GM23248 (cell line): Measurements from ENCODE around the gene ST8SIA6. TPM values are rescaled to one million over a fixed set of nuclear protein-coding genes. Genes with fewer than 3 reads are reported as not detected.

ENCODE experiments used
- DNase-seq: peaks from one replicate; pipeline ENCODE4 v3.0.0-alpha.2; 2015
- H2AFZ ChIP-seq: fragments of 200-600 bp; sonication (generic); 2 replicates; pipeline ENCODE4 v1.6.1; 2016; ENCODE audit warnings: antibody characterized with exemption
- H3F3A ChIP-seq: fragments of 200-600 bp; sonication (generic); 2 replicates; pipeline ENCODE4 v1.6.1; 2016; ENCODE audit warnings: mild to moderate bottlenecking, antibody characterized with exemption, mixed run types; ENCODE audit not compliant: insufficient read depth
- H3K27ac ChIP-seq: fragments of 200-600 bp; sonication (generic); 2 replicates; pipeline ENCODE4 v1.5.1; 2016; ENCODE audit warnings: mild to moderate bottlenecking
- H3K27me3 ChIP-seq: fragments of 200-600 bp; sonication (generic); replicated peaks from 2 replicates; pipeline ENCODE4 v1.6.1; 2016; ENCODE audit warnings: mild to moderate bottlenecking; ENCODE audit not compliant: insufficient read depth
- H3K36me3 ChIP-seq: fragments of 200-600 bp; sonication (generic); 2 replicates; pipeline ENCODE4 v1.6.1; 2016; ENCODE audit warnings: low read depth, mild to moderate bottlenecking
- H3K4me1 ChIP-seq: fragments of 200-600 bp; sonication (generic); 2 replicates; pipeline ENCODE4 v1.6.1; 2016; ENCODE audit warnings: mild to moderate bottlenecking; ENCODE audit not compliant: insufficient read depth
- H3K4me2 ChIP-seq: fragments of 200-600 bp; sonication (generic); one replicate; pipeline ENCODE4 v1.6.1; 2016; ENCODE audit warnings: mild to moderate bottlenecking; ENCODE audit not compliant: unreplicated experiment
- H3K4me3 ChIP-seq: fragments of 200-600 bp; sonication (generic); 2 replicates; pipeline ENCODE4 v1.5.1; 2016; ENCODE audit warnings: mild to moderate bottlenecking
- H3K79me2 ChIP-seq: fragments of 200-600 bp; sonication (generic); 2 replicates; pipeline ENCODE4 v1.6.1; 2016; ENCODE audit warnings: mild to moderate bottlenecking; ENCODE audit not compliant: insufficient read depth
- H3K9ac ChIP-seq: fragments of 200-600 bp; sonication (generic); 2 replicates; pipeline ENCODE4 v1.6.1; 2016; ENCODE audit warnings: mild to moderate bottlenecking
- H3K9me2 ChIP-seq: fragments of 200-600 bp; sonication (generic); 2 replicates; pipeline ENCODE4 v1.6.1; 2016; ENCODE audit warnings: mixed run types, mild to moderate bottlenecking, moderate library complexity; ENCODE audit not compliant: insufficient read depth
- H3K9me3 ChIP-seq: fragments of 200-600 bp; sonication (generic); one replicate; pipeline ENCODE4 v1.6.1; 2017; ENCODE audit warnings: low read depth
- H4K20me1 ChIP-seq: fragments of 200-600 bp; sonication (generic); 2 replicates; pipeline ENCODE4 v1.6.0; 2016; ENCODE audit not compliant: insufficient read depth
- EZH2 ChIP-seq: fragments of 200-600 bp; sonication (generic); IDR thresholded peaks from 2 replicates; pipeline ENCODE4 v1.6.1; 2018; ENCODE audit warnings: antibody characterized with exemption, mild to moderate bottlenecking; ENCODE audit not compliant: insufficient read depth, poor library complexity, severe bottlenecking
- EZH2phosphoT487 ChIP-seq: fragments of 200-600 bp; sonication (generic); IDR thresholded peaks from 2 replicates; pipeline ENCODE4 v1.6.1; 2018; ENCODE audit warnings: antibody characterized with exemption, moderate library complexity, mild to moderate bottlenecking, low read depth; ENCODE audit not compliant: insufficient read depth
- WGBS, 2 experiments: methylation state at CpG; one replicate each; pipeline ENCODE4 v1.1.6; 2015 to 2017; ENCODE audit warnings: low lambda C conversion rate in 2 of 2, low coverage in 1 of 2; ENCODE audit errors: missing lambda C conversion rate in 2 of 2; 5-methylcytosine and 5-hydroxymethylcytosine counted together
- in situ Hi-C: fragments of 300-500 bp; cut with MboI; formaldehyde crosslinking; loops from 2 replicates; pipeline ENCODE4 v1.15.0; 2020
- polyA plus RNA-seq: library from polyadenylated mRNA; unstranded; fragments of >200 nt; fragmentation: Nextera tagmentation; extraction: Ambion mirVana; gene quantifications from 2 replicates; pipeline ENCODE4 v1.2.1, GENCODE V29; 2016
- total RNA-seq: library from RNA; depleted of rRNA; stranded (reverse); fragments of >200 nt; shearing (Covaris generic); gene quantifications from 2 replicates; pipeline ENCODE4 v1.2.3, GENCODE V29; 2014

Gene ST8SIA6
- total and polyA plus RNA-seq, 2 experiments from 2014 or later = not detected

DNA sequence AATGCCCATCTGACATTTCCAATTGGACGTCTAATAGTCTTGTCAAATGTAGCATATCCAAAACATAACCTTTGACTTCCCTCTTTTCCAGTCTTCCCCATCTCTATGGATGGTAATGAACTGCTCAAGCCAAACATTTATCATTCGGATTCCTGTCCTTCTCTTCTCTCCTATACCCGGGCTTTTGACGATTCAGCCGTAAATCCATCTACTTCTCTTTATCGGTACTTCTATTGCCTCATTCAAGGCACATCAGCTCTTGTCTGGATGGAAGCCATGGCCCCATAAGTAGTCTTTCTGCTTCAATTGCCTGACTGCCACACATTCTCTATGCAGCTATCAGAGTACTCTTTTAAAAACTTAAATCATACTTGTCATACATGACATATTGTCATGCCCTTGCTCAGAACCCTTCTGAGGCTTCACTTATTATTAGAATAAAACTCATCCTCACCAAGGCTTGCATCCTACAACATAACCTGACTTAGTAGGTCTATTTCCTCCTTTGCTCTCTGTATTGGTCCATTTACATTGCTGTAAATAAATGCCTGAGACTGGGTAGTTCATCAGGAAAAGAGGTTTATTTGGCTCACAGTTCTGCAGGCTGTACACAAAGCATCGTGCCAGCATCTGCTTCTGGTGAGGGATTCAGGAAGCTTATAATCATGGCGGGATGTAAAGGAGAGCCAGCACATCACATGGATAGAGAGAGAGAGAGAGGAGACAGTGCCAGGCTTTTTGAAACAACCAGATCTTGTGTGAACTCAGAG is 37.8 kb downstream of the ST8SIA6 start:
- no peak overlapping the region for H3K4me3 ChIP-seq
- H3K36me3 ChIP-seq = no peaks in the 10 kb centered on the region
- no peaks in the 10 kb centered on the region for H3K9me3 ChIP-seq
- H3K4me2 ChIP-seq = no peak overlapping the region
- H3K27me3 ChIP-seq = peaks cover 21% of the 10 kb centered on the region; the same call in 1 of the 2 replicates
- in situ Hi-C loops = no loop called here
- H3K9ac ChIP-seq = no peak overlapping the region
- 59 to 64% methylated on average over 8 of the region's 8 CpGs for WGBS, 2 experiments
- no peak overlapping the region for H2AFZ ChIP-seq
- H4K20me1 ChIP-seq = no peaks in the 10 kb centered on the region
- H3K9me2 ChIP-seq = no peaks in the 10 kb centered on the region
- no peaks in the 10 kb centered on the region for H3F3A ChIP-seq
- DNase-seq = no peak
- no peaks in the 10 kb centered on the region for H3K4me1 ChIP-seq
- H3K27ac ChIP-seq = no peak overlapping the region
- no peak for TF ChIP-seq EZH2
- TF ChIP-seq EZH2phosphoT487 = no peak
- no peaks in the 10 kb centered on the region for H3K79me2 ChIP-seq

DNA sequence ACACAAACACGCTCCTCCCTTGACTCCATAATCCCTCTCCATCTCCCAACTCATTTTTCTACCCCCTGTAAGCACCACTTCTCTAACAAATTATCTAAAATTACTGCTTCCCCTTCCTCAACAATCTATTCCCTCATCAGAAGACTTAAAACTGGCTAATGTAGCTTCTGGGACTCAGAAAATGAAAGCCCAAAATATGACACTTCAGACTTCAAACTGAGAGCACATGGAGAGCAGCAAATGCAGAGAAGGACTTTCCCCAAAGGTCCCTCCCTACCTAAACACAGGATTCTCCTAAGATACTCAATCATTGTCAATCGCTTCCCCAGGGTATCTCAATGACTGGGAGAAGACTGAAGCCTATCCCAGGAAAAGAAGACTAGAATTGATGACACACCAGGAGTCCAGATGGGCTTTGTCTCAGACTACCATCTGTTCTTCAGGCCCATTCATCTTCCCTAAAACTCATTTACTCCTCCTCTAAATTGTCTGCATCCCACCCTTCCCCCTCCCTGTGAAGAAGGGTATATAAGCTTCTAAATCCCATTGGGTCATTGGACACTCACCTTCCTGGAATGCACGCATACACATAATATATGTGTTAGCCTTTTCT is 39.2 kb downstream of the ST8SIA6 start:
- no peaks in the 10 kb centered on the region for H3K79me2 ChIP-seq
- no peak overlapping the region for H3K4me3 ChIP-seq
- H3K27me3 ChIP-seq = peaks cover 19% of the 10 kb centered on the region; the same call in 1 of the 2 replicates
- H3K9ac ChIP-seq = no peak overlapping the region
- no peaks in the 10 kb centered on the region for H3K9me2 ChIP-seq
- H3F3A ChIP-seq = no peaks in the 10 kb centered on the region
- no peak overlapping the region for H3K27ac ChIP-seq
- H3K4me1 ChIP-seq = no peaks in the 10 kb centered on the region
- no peak for TF ChIP-seq EZH2
- TF ChIP-seq EZH2phosphoT487 = no peak
- no peaks in the 10 kb centered on the region for H3K9me3 ChIP-seq
- 24 to 34% methylated on average over 3 of the region's 3 CpGs for WGBS, 2 experiments
- H2AFZ ChIP-seq = no peak overlapping the region
- H3K4me2 ChIP-seq = no peak overlapping the region
- no peaks in the 10 kb centered on the region for H3K36me3 ChIP-seq
- in situ Hi-C loops = no loop called here
- DNase-seq = no peak
- no peaks in the 10 kb centered on the region for H4K20me1 ChIP-seq

DNA sequence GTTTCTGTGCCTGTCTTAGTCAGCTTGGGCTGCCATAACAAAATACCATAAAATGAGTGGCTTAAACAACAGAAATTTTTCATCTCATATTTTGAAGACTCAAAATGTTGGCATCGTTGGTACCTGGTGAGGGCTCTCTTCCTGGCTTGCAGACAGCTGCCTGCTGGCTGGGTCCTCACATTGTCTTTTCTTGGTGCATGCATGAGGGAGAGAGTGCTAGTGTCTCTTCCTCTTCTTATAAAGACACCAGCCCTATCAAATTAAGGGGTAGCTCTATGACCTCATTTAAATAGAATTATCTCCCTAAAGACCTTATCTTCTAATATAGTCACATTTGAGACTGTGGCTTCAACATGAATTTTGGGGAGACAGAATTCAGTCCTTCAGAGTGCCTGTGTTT is 39.9 kb downstream of the ST8SIA6 start:
- no peaks in the 10 kb centered on the region for H3K36me3 ChIP-seq
- no peak overlapping the region for H3K9ac ChIP-seq
- in situ Hi-C loops = no loop called here
- H3K9me2 ChIP-seq = no peaks in the 10 kb centered on the region
- H3K4me2 ChIP-seq = no peak overlapping the region
- H3K27me3 ChIP-seq = peaks cover 19% of the 10 kb centered on the region; the same call in 1 of the 2 replicates
- H3K27ac ChIP-seq = no peak overlapping the region
- H3K9me3 ChIP-seq = no peaks in the 10 kb centered on the region
- WGBS, 2 experiments = 78 to 83% methylated on average over 1 of the region's 1 CpG
- no peaks in the 10 kb centered on the region for H3F3A ChIP-seq
- H3K4me1 ChIP-seq = no peaks in the 10 kb centered on the region
- no peaks in the 10 kb centered on the region for H3K79me2 ChIP-seq
- DNase-seq = no peak
- H4K20me1 ChIP-seq = no peaks in the 10 kb centered on the region
- H2AFZ ChIP-seq = no peak overlapping the region
- TF ChIP-seq EZH2 = no peak
- TF ChIP-seq EZH2phosphoT487 = no peak
- H3K4me3 ChIP-seq = no peak overlapping the region

DNA sequence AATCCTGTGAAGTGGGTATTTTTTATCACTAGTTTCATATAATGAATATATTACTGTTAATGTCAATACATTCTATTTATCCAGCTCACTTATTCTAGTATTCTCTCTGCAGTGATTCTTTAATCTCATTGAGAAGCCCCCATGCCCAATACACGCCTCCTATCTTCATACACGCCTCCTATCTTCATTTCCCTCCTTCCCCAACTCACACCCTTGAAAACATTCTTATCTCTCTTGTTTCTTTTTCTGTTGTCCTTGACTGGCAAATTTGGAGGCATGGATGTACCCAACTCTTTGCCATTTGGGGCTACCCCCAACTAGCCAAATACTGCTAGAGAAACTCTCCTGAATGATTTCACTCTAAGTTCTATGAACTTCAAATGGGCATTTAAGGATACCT is 40.5 kb downstream of the ST8SIA6 start:
- in situ Hi-C loops = no loop called here
- WGBS, 2 experiments = 88 to 91% methylated on average over 2 of the region's 2 CpGs

More for the DNA sequence above, 40.5 kb downstream of the ST8SIA6 start:
- Histone ChIP-seq H3K4me3 (no peak overlapping the region), H3K36me3 (no peaks in the 10 kb centered on the region), H3K9me2 (no peaks in the 10 kb centered on the region), H2AFZ (no peak overlapping the region), H3K79me2 (no peaks in the 10 kb centered on the region), H3K4me2 (no peak overlapping the region), H3K4me1 (no peaks in the 10 kb centered on the region), H3K9me3 (no peaks in the 10 kb centered on the region), H4K20me1 (no peaks in the 10 kb centered on the region), H3K27me3 (peaks cover 19% of the 10 kb centered on the region; the same call in 1 of the 2 replicates), H3K9ac (no peak overlapping the region), H3F3A (no peaks in the 10 kb centered on the region), H3K27ac (no peak overlapping the region)
- DNase-seq = no peak
- TF ChIP-seq EZH2 (no peak), EZH2phosphoT487 (no peak)
